GM12874 (cell line): ENCODE data around the gene RORC.

Experiments
- CTCF ChIP-seq: IDR thresholded peaks from 2 replicates; pipeline ENCODE4 v1.5.1; 2011; ENCODE audit warnings: low read depth, mild to moderate bottlenecking, control low read depth, low read length, moderate library complexity; ENCODE audit not compliant: insufficient read depth

The RORC gene

GRCh38 chr1:151831605-151832004 is at the start of gene RORC:
Gene RORC (minus strand): TSS chr1:151831802. CDS start chr1:151831764, 38 bp downstream.
- no peak for TF ChIP-seq CTCF

- no peak for TF ChIP-seq CTCF
Observed at GRCh38 chr1:151875419-151876097, 44.0 kb upstream of the RORC start.

GRCh38 chr1:151871284-151872030 is 39.9 kb upstream of the RORC start:
- TF ChIP-seq CTCF, result no peak

- TF ChIP-seq CTCF, result no peak
Observed at GRCh38 chr1:151868486-151868885, 36.9 kb upstream of the RORC start.

GRCh38 chr1:151867765-151868411 is 36.3 kb upstream of the RORC start:
- no peak for TF ChIP-seq CTCF

- TF ChIP-seq CTCF, result no peak
Observed at GRCh38 chr1:151867321-151867720, 35.7 kb upstream of the RORC start.

- TF ChIP-seq CTCF, result no peak
Observed at GRCh38 chr1:151864411-151864810, 32.8 kb upstream of the RORC start.
